ENCODE measurements around the gene CAPS. TPM values are rescaled to one million over a fixed set of nuclear protein-coding genes. Genes with fewer than 3 reads are reported as not detected.
A peak's percentile ranks its signal among the peaks of the same experiment; 100 is the strongest.

The CAPS gene
- total RNA-seq, 4 donors from 2014 or later: 67.5 to 95.0 (median 77.4) TPM

- WGBS, 2 donors: 79 to 89% methylated on average over 3 to 14 of the region's 14 CpGs
- H3K4me3 ChIP-seq: no peak overlapping the region
- H3K27me3 ChIP-seq: no peaks in the 10 kb centered on the region
- H3K4me1 ChIP-seq: peaks cover 0 to 61% (median 15%) of the 10 kb centered on the region in 4 donors
- no peak for DNase-seq (ENCODE audit: low spot score in 2 of 2)
- H3K27ac ChIP-seq: peak overlapping the region in 1 of 4 donors; percentile 14
- TF ChIP-seq POLR2A (IDR thresholded peaks at IDR 0.05): no peak
- no peak for TF ChIP-seq EP300 (IDR thresholded peaks at IDR 0.05)
- no peak for TF ChIP-seq CTCF (IDR thresholded peaks at IDR 0.05)
- H3K9me3 ChIP-seq: no peaks in the 10 kb centered on the region
- peaks cover 0 to 94% (median 25%) of the 10 kb centered on the region in 3 donors for H3K36me3 ChIP-seq
Observed at GRCh38 chr19:5929625-5930024, 15.6 kb downstream of the CAPS start.

GRCh38 chr19:5931251-5931650, 17.2 kb downstream of the CAPS start:
- peaks cover 0 to 63% (median 25%) of the 10 kb centered on the region in 4 donors for H3K4me1 ChIP-seq
- H3K9me3 ChIP-seq: no peaks in the 10 kb centered on the region
- WGBS, 2 donors: 89 to 93% methylated on average over 10 to 11 of the region's 11 CpGs
- H3K27ac ChIP-seq: peak overlapping the region in 1 of 4 donors; percentile 71
- no peak for DNase-seq (ENCODE audit: low spot score in 2 of 2)
- H3K36me3 ChIP-seq: peaks cover 0 to 85% (median 22%) of the 10 kb centered on the region in 3 donors
- H3K27me3 ChIP-seq: no peaks in the 10 kb centered on the region
- H3K4me3 ChIP-seq: no peak overlapping the region
- TF ChIP-seq CTCF (IDR thresholded peaks at IDR 0.05) (no peak), POLR2A (IDR thresholded peaks at IDR 0.05) (no peak), EP300 (IDR thresholded peaks at IDR 0.05) (no peak)

- Histone ChIP-seq H3K36me3 (peaks cover 0 to 83% (median 22%) of the 10 kb centered on the region in 3 donors), H3K4me1 (peaks cover 0 to 58% (median 22%) of the 10 kb centered on the region in 4 donors)
- DNase-seq (ENCODE audit: low spot score in 2 of 2): no peak
Observed at GRCh38 chr19:5932146-5932545, 18.1 kb downstream of the CAPS start.

GRCh38 chr19:5932609-5933262, 18.7 kb downstream of the CAPS start:
- Histone ChIP-seq H3K36me3 (peaks cover 0 to 83% (median 18%) of the 10 kb centered on the region in 3 donors), H3K9me3 (no peaks in the 10 kb centered on the region), H3K4me1 (peaks cover 0 to 52% (median 16%) of the 10 kb centered on the region in 4 donors), H3K27me3 (no peaks in the 10 kb centered on the region), H3K4me3 (no peak overlapping the region), H3K27ac (peak overlapping the region in 3 of 4 donors; percentile 4 to 71 (median 17))
- no peak for DNase-seq (ENCODE audit: low spot score in 2 of 2)
- 87 to 88% methylated on average over 15 to 21 of the region's 21 CpGs for WGBS, 2 donors
- TF ChIP-seq POLR2A (IDR thresholded peaks at IDR 0.05) (no peak), CTCF (IDR thresholded peaks at IDR 0.05) (no peak)

More at GRCh38 chr19:5932146-5932545, 18.1 kb downstream of the CAPS start:
- Histone ChIP-seq H3K27me3 (no peaks in the 10 kb centered on the region), H3K27ac (peak overlapping the region in 3 of 4 donors; percentile 4 to 71 (median 17)), H3K9me3 (no peaks in the 10 kb centered on the region), H3K4me3 (no peak overlapping the region)
- TF ChIP-seq POLR2A (IDR thresholded peaks at IDR 0.05) (no peak), EP300 (IDR thresholded peaks at IDR 0.05) (no peak), CTCF (IDR thresholded peaks at IDR 0.05) (no peak)
- 73 to 84% methylated on average over 18 of the region's 18 CpGs for WGBS, 2 donors

GRCh38 chr19:5933391-5934068, 19.5 kb downstream of the CAPS start:
- Histone ChIP-seq H3K9me3 (no peaks in the 10 kb centered on the region), H3K4me1 (peaks cover 0 to 46% (median 13%) of the 10 kb centered on the region in 4 donors), H3K27ac (peak overlapping the region in 2 of 4 donors; percentile 60 to 71), H3K36me3 (peaks cover 0 to 83% (median 15%) of the 10 kb centered on the region in 3 donors), H3K27me3 (no peaks in the 10 kb centered on the region), H3K4me3 (no peak overlapping the region)
- WGBS, 2 donors: 79 to 80% methylated on average over 14 to 19 of the region's 20 CpGs
- DNase-seq (ENCODE audit: low spot score in 2 of 2): no peak
- TF ChIP-seq POLR2A (IDR thresholded peaks at IDR 0.05): no peak
- no peak for TF ChIP-seq CTCF (IDR thresholded peaks at IDR 0.05)
- no peak for TF ChIP-seq EP300 (IDR thresholded peaks at IDR 0.05)

Data from tibial nerve (tissue), 4 donors.